Measurements from ENCODE around the gene AMZ1.
"Not testable (repeated sequence)": the region's sequence is repeated elsewhere in the genome, so short reads cannot be mapped to it uniquely, and the experiment has no call there.

AMZ1 gene

GRCh38 chr7:2729031-2729892, 41.3 kb downstream of the AMZ1 start:
- DNase-seq (ENCODE audit: low spot score) = no peak

GRCh38 chr7:2729893-2730716, 42.1 kb downstream of the AMZ1 start:
- no peak for DNase-seq (ENCODE audit: low spot score)

- DNase-seq (ENCODE audit: low spot score) = no peak
These were observed 43.1 kb downstream of the AMZ1 start for GRCh38 chr7:2730846-2731770.

- DNase-seq (ENCODE audit: low spot score) = no peak
These were observed 44.4 kb downstream of the AMZ1 start for GRCh38 chr7:2732388-2732787.

- DNase-seq (ENCODE audit: low spot score) = peak; percentile 86
These were observed 45.1 kb downstream of the AMZ1 start for GRCh38 chr7:2732959-2733584.

- no peak for DNase-seq (ENCODE audit: low spot score)
These were observed 46.2 kb downstream of the AMZ1 start for GRCh38 chr7:2734084-2734686.

- no peak for DNase-seq (ENCODE audit: low spot score)
These were observed 47.0 kb downstream of the AMZ1 start for GRCh38 chr7:2734751-2735571.

- DNase-seq (ENCODE audit: low spot score) = no peak
These were observed 47.7 kb downstream of the AMZ1 start for GRCh38 chr7:2735744-2736143.

GRCh38 chr7:2736411-2736914, 48.5 kb downstream of the AMZ1 start:
- DNase-seq (ENCODE audit: low spot score) = no peak

GRCh38 chr7:2737005-2737743, 49.2 kb downstream of the AMZ1 start:
- not testable (repeated sequence) for DNase-seq (ENCODE audit: low spot score)

- DNase-seq (ENCODE audit: low spot score) = peak; percentile 91
These were observed 50.0 kb downstream of the AMZ1 start for GRCh38 chr7:2737771-2738540.

- no peak for DNase-seq (ENCODE audit: low spot score)
These were observed 51.0 kb downstream of the AMZ1 start for GRCh38 chr7:2738766-2739549.

GRCh38 chr7:2743523-2744185, 55.7 kb downstream of the AMZ1 start:
- not testable (repeated sequence) for DNase-seq (ENCODE audit: low spot score)

- DNase-seq (ENCODE audit: low spot score) = not testable (repeated sequence)
These were observed 60.7 kb downstream of the AMZ1 start for GRCh38 chr7:2748684-2749083.

GRCh38 chr7:2750004-2750407, 62.0 kb downstream of the AMZ1 start:
- DNase-seq (ENCODE audit: low spot score) = no peak

GRCh38 chr7:2751086-2751485, 63.1 kb downstream of the AMZ1 start:
- no peak for DNase-seq (ENCODE audit: low spot score)

- DNase-seq (ENCODE audit: low spot score) = no peak
These were observed 65.1 kb downstream of the AMZ1 start for GRCh38 chr7:2753148-2753547.

Data from cerebellar cortex (tissue), 1 donor.